Lung (tissue), 12 donors: ENCODE data around the gene XYLT1. TPM values are rescaled to one million over a fixed set of nuclear protein-coding genes. Genes with fewer than 3 reads are reported as not detected.
"Not testable (repeated sequence)": the region's sequence is repeated elsewhere in the genome, so short reads cannot be mapped to it uniquely, and the experiment has no call there.

ENCODE experiments used
- ATAC-seq: fragments of 200-7000 bp; cut with Tn5 transposase; one replicate; pipeline ENCODE4 v1.9.1; 2020; ENCODE audit warnings: moderate number of reproducible peaks; ENCODE audit not compliant: insufficient read depth, low FRiP score
- DNase-seq, 3 donors: peaks; one replicate each; pipeline ENCODE4 v3.0.0-alpha.2; 2013 to 2017
- H3K27ac ChIP-seq, 2 donors: one replicate each; pipeline ENCODE4 v1.5.1; 2013; ENCODE audit warnings: mild to moderate bottlenecking in 2 of 2, moderate library complexity in 2 of 2, control low read depth in 1 of 2, inconsistent platforms in 1 of 2, low read depth in 1 of 2, low read length in 1 of 2
- H3K27me3 ChIP-seq, 3 donors: one replicate each; pipeline ENCODE4 v1.5.1; 2013; ENCODE audit warnings: low read length in 2 of 3; ENCODE audit not compliant: control insufficient read depth in 3 of 3, insufficient read depth in 3 of 3
- H3K36me3 ChIP-seq, 4 donors: one replicate each; pipeline ENCODE4 v1.5.1; 2013; ENCODE audit warnings: low read length in 4 of 4, mild to moderate bottlenecking in 1 of 4, moderate library complexity in 1 of 4; ENCODE audit not compliant: control insufficient read depth in 4 of 4, insufficient read depth in 4 of 4
- H3K4me1 ChIP-seq, 5 donors: one replicate each; pipeline ENCODE4 v1.5.1; 2013; ENCODE audit warnings: low read length in 5 of 5, mild to moderate bottlenecking in 2 of 5, moderate library complexity in 1 of 5; ENCODE audit not compliant: control insufficient read depth in 5 of 5, insufficient read depth in 5 of 5
- H3K4me3 ChIP-seq: one replicate; pipeline ENCODE4 v1.5.1; 2013; ENCODE audit warnings: mild to moderate bottlenecking, control low read depth, moderate library complexity
- H3K9ac ChIP-seq, 2 donors: one replicate each; pipeline ENCODE4 v1.5.1; 2013; ENCODE audit warnings: low read length in 2 of 2, control low read depth in 1 of 2; ENCODE audit not compliant: insufficient read depth in 1 of 2
- H3K9me3 ChIP-seq, 4 donors: one replicate each; pipeline ENCODE4 v1.5.1; 2013; ENCODE audit warnings: low read length in 3 of 4, mild to moderate bottlenecking in 1 of 4, moderate library complexity in 1 of 4; ENCODE audit not compliant: control insufficient read depth in 4 of 4, insufficient read depth in 3 of 4
- WGBS, 2 donors: extraction: QIAGEN DNeasy Blood & Tissue Kit; methylation state at CpG; one replicate each; pipeline ENCODE4 v1.1.7; 2013; 5-methylcytosine and 5-hydroxymethylcytosine counted together
- polyA plus RNA-seq, 2 donors: library from polyadenylated mRNA; stranded (reverse); fragments of 200-250 nt; gene quantifications; one replicate each; pipeline ENCODE4 v1.2.1, GENCODE V29; 2013
- total RNA-seq, 2 donors: library from RNA; depleted of rRNA in 1 of 2; stranded (reverse); fragments of >200 nt in 1 of 2; gene quantifications; one replicate each; pipeline ENCODE4 v1.2.1, GENCODE V29; 2014 to 2021
- TF ChIP-seq, protein P1 (sequence below): IDR thresholded peaks from 2 replicates; pipeline ENCODE4 v1.5.1; 2012; ENCODE audit warnings: mild to moderate bottlenecking; ENCODE audit errors: control extremely low read depth, extremely low read depth
- donor health status: control.
- donor health status: control.
- donor health status: Bipolar disorder and iron deficiency.
- donor health status: healthy.
- donor health status: DM: yes; HTN: yes; CAD: no.

The XYLT1 gene
- total and polyA plus RNA-seq, 4 donors = 1.4 to 11.5 (median 6.9) TPM

DNA sequence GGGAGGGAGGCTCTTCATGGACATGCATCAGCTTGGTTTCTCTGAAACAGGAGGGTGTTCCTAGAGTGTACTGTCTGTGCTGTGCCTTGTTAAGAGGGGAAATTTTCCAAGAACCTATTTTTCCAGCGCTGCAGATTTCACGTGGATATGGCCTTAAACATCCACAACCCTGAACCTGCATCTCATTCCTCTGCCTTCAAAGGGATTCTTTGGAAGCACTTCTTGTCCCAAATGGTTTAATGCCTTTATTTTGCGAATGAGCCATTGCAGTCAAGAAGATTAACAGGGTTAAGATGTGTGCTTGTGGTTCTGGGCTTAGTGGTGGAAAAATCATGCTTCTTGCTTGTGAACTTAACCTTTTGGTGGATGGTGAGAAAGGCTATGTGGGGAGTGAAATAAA lies 161.2 kb downstream of the XYLT1 start:
- DNase-seq (no peak), ATAC-seq (no peak)
- Histone ChIP-seq H3K27ac (no peak overlapping the region), H3K4me1 (peaks cover 4 to 29% (median 18%) of the 10 kb centered on the region in 5 donors), H3K27me3 (no peaks in the 10 kb centered on the region), H3K4me3 (no peak overlapping the region), H3K9ac (no peak overlapping the region), H3K9me3 (no peaks in the 10 kb centered on the region), H3K36me3 (no peaks in the 10 kb centered on the region)
- TF ChIP-seq, protein P1, sequence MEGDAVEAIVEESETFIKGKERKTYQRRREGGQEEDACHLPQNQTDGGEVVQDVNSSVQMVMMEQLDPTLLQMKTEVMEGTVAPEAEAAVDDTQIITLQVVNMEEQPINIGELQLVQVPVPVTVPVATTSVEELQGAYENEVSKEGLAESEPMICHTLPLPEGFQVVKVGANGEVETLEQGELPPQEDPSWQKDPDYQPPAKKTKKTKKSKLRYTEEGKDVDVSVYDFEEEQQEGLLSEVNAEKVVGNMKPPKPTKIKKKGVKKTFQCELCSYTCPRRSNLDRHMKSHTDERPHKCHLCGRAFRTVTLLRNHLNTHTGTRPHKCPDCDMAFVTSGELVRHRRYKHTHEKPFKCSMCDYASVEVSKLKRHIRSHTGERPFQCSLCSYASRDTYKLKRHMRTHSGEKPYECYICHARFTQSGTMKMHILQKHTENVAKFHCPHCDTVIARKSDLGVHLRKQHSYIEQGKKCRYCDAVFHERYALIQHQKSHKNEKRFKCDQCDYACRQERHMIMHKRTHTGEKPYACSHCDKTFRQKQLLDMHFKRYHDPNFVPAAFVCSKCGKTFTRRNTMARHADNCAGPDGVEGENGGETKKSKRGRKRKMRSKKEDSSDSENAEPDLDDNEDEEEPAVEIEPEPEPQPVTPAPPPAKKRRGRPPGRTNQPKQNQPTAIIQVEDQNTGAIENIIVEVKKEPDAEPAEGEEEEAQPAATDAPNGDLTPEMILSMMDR = no peak
- 95 to 96% methylated on average over 3 of the region's 3 CpGs for WGBS, 2 donors

DNA sequence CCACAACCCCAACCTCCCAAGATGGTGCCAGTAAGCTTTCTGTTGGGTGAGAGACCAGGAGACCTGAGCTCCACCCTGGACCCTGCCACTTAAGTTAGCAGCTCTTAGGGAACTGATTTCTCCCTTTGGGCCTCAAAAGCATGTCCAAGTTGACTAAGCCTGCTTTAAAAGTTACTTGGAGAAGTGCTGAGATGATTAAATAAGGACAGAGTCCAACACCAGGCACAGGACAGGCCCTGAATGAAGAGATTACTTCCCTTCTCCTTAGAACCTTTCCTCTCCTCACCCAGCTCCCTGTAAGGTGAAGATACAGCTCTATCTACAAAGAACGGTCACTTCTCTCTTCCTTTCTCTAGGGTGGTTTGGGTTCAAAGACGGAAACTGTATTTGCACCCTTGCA lies 162.6 kb downstream of the XYLT1 start:
- no peak overlapping the region for H3K9ac ChIP-seq
- no peak overlapping the region for H3K4me3 ChIP-seq
- peaks cover 4 to 31% (median 21%) of the 10 kb centered on the region in 5 donors for H3K4me1 ChIP-seq
- TF ChIP-seq, protein P1 = no peak
- no peak for ATAC-seq
- H3K27me3 ChIP-seq = no peaks in the 10 kb centered on the region
- DNase-seq = no peak
- 94 to 100% methylated on average over 2 of the region's 2 CpGs for WGBS, 2 donors
- H3K9me3 ChIP-seq = no peaks in the 10 kb centered on the region
- H3K27ac ChIP-seq = no peak overlapping the region
- H3K36me3 ChIP-seq = no peaks in the 10 kb centered on the region

DNA sequence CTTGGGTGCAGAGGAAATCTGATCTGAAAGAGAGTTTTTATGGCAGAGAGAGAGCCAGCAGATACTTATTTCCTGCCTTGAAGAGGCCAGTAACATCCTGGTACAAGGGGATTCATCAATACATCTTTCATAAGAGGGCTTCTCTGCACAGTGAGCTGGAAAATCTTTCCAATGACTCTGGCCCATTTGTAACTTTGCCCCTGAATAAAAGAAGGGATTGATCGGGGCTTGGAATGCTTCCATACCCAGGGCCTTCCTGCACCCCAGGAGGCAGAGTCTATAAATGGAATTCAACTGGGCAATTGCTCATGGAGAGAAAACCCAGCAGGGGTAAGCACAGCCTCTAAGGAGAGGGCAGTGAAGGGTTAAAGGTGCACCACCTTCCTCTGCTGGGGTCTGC lies 163.3 kb downstream of the XYLT1 start:
- no peaks in the 10 kb centered on the region for H3K9me3 ChIP-seq
- H3K27me3 ChIP-seq = no peaks in the 10 kb centered on the region
- H3K9ac ChIP-seq = no peak overlapping the region
- no peak for ATAC-seq
- peaks cover 2 to 26% (median 21%) of the 10 kb centered on the region in 5 donors for H3K4me1 ChIP-seq
- no peak overlapping the region for H3K4me3 ChIP-seq
- H3K36me3 ChIP-seq = no peaks in the 10 kb centered on the region
- H3K27ac ChIP-seq = no peak overlapping the region
- WGBS, 2 donors = 88 to 96% methylated on average over 1 of the region's 1 CpG
- TF ChIP-seq, protein P1 = no peak
- DNase-seq = no peak

DNA sequence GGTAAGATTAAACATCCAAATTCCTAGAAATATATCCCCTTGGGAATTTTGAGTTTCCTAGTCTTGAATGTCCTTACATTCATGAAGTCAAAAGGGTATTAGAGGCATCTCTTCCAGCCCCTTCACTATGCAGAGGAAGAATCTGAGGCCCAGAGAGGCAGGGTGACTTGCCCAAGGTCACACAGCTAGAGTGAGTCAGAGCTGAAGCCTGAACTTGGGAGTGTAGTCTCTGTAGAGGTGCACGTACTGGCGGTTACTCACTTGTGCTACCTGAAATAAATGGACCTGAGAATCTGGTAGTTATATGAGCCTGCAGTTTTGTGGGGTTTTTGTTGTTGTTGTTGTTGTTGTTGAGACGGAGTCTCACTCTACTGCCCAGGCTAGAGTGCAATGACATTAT lies 164.0 kb downstream of the XYLT1 start:
- no peak overlapping the region for H3K4me3 ChIP-seq
- DNase-seq = no peak
- H3K27ac ChIP-seq = no peak overlapping the region
- WGBS, 2 donors = 96 to 99% methylated on average over 3 of the region's 3 CpGs
- H3K27me3 ChIP-seq = no peaks in the 10 kb centered on the region
- TF ChIP-seq, protein P1 = no peak
- H3K9ac ChIP-seq = no peak overlapping the region
- no peaks in the 10 kb centered on the region for H3K36me3 ChIP-seq
- no peak for ATAC-seq
- peaks cover 0 to 3% (median 0%) of the 10 kb centered on the region in 4 donors for H3K9me3 ChIP-seq
- H3K4me1 ChIP-seq = peaks cover 3 to 26% (median 21%) of the 10 kb centered on the region in 5 donors

DNA sequence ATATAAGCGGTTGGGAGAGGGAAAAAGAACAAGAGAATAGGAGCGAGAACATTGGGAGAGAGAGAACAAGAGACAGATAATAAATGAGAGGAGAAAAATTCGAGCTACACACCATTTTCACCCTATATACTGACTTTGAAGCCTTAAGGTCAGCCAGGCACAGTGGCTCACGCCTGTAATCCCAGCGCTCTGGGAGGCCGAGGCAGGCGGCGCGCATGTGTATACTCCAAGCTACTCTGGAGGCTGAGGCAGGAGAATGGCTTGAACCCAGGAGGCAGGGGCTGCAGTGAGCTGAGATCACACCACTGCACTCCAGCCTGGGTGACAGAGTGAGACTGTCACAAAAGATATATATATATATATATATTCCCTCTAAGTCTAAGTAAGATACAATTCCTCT lies 164.5 kb downstream of the XYLT1 start:
- not testable (repeated sequence) for H3K4me3 ChIP-seq, H3K9me3 ChIP-seq, H3K36me3 ChIP-seq, H3K27me3 ChIP-seq, DNase-seq, H3K9ac ChIP-seq, ATAC-seq, H3K27ac ChIP-seq
- WGBS, 2 donors = 93 to 94% methylated on average over 9 of the region's 9 CpGs
- H3K4me1 ChIP-seq = peaks cover 3 to 26% (median 21%) of the 10 kb centered on the region in 5 donors
